ENCODE results near the gene SPINK1.
"Not testable (repeated sequence)": the region's sequence is repeated elsewhere in the genome, so short reads cannot be mapped to it uniquely, and the experiment has no call there.

The SPINK1 gene

GRCh38 chr5:147813696-147814095 lies 17.8 kb downstream of the SPINK1 start:
- Histone ChIP-seq H3K27me3 (replicated peaks in 2 of 5; ENCODE audit: control insufficient read depth in 4 of 5, insufficient read depth in 5 of 5, low read length in 4 of 5) (no peaks in the 10 kb centered on the region), H3K4me1 (ENCODE audit: control extremely low read depth in 1 of 4, control insufficient read depth in 4 of 4, insufficient read depth in 4 of 4, low read length in 3 of 4) (no peaks in the 10 kb centered on the region), H3K27ac (ENCODE audit: insufficient read depth in 1 of 2, low read depth in 1 of 2, low read length in 2 of 2, poor library complexity in 1 of 2, severe bottlenecking in 2 of 2) (no peak overlapping the region), H3K9me3 (ENCODE audit: control extremely low read depth in 1 of 5, control insufficient read depth in 4 of 5, insufficient read depth in 2 of 5, low read depth in 1 of 5, low read length in 4 of 5) (peaks cover 0 to 4% (median 0%) of the 10 kb centered on the region in 5 experiments), H3K4me3 (ENCODE audit: control insufficient read depth in 1 of 7, extremely low read depth in 1 of 7, insufficient read depth in 4 of 7, low read depth in 2 of 7, low read length in 6 of 7) (no peak overlapping the region), H3K36me3 (ENCODE audit: control insufficient read depth in 4 of 4, insufficient read depth in 4 of 4, low read length in 3 of 4) (no peaks in the 10 kb centered on the region)
- POLR2A ChIA-PET = no interaction called here
- DNase-seq = no peak
- WGBS (ENCODE audit: insufficient coverage) = 100% methylated on average over 1 of the region's 1 CpG
- CTCF ChIA-PET = no interaction called here

GRCh38 chr5:147809830-147810666 lies 21.4 kb downstream of the SPINK1 start:
- H3K4me1 ChIP-seq (ENCODE audit: control extremely low read depth in 1 of 4, control insufficient read depth in 4 of 4, insufficient read depth in 4 of 4, low read length in 3 of 4) = peaks cover 0 to 8% (median 5%) of the 10 kb centered on the region in 4 experiments
- DNase-seq = no peak
- H3K27me3 ChIP-seq (replicated peaks in 2 of 5; ENCODE audit: control insufficient read depth in 4 of 5, insufficient read depth in 5 of 5, low read length in 4 of 5) = no peaks in the 10 kb centered on the region
- no peak overlapping the region for H3K27ac ChIP-seq (ENCODE audit: insufficient read depth in 1 of 2, low read depth in 1 of 2, low read length in 2 of 2, poor library complexity in 1 of 2, severe bottlenecking in 2 of 2)
- H3K36me3 ChIP-seq (ENCODE audit: control insufficient read depth in 4 of 4, insufficient read depth in 4 of 4, low read length in 3 of 4) = no peaks in the 10 kb centered on the region
- ChIA-PET POLR2A (interaction anchor here (0.6 kb wide), 1 partner anchor 21 kb away, joined by 3 read pairs; no protein-coding TSS in a partner anchor), CTCF (interaction anchor here (2.3 kb wide), 1 partner anchor 13 kb away, joined by 9 read pairs; no protein-coding TSS in a partner anchor)
- H3K9me3 ChIP-seq (ENCODE audit: control extremely low read depth in 1 of 5, control insufficient read depth in 4 of 5, insufficient read depth in 2 of 5, low read depth in 1 of 5, low read length in 4 of 5) = no peaks in the 10 kb centered on the region
- H3K4me3 ChIP-seq (ENCODE audit: control insufficient read depth in 1 of 7, extremely low read depth in 1 of 7, insufficient read depth in 4 of 7, low read depth in 2 of 7, low read length in 6 of 7) = no peak overlapping the region
- 68% methylated on average over 4 of the region's 5 CpGs for WGBS (ENCODE audit: insufficient coverage)

GRCh38 chr5:147805030-147805454 lies 26.4 kb downstream of the SPINK1 start:
- Histone ChIP-seq H3K36me3 (ENCODE audit: control insufficient read depth in 4 of 4, insufficient read depth in 4 of 4, low read length in 3 of 4) (no peaks in the 10 kb centered on the region), H3K4me1 (ENCODE audit: control extremely low read depth in 1 of 4, control insufficient read depth in 4 of 4, insufficient read depth in 4 of 4, low read length in 3 of 4) (peaks cover 9 to 28% (median 21%) of the 10 kb centered on the region in 4 experiments), H3K27ac (ENCODE audit: insufficient read depth in 1 of 2, low read depth in 1 of 2, low read length in 2 of 2, poor library complexity in 1 of 2, severe bottlenecking in 2 of 2) (no peak overlapping the region), H3K27me3 (replicated peaks in 2 of 5; ENCODE audit: control insufficient read depth in 4 of 5, insufficient read depth in 5 of 5, low read length in 4 of 5) (no peaks in the 10 kb centered on the region), H3K4me3 (ENCODE audit: control insufficient read depth in 1 of 7, extremely low read depth in 1 of 7, insufficient read depth in 4 of 7, low read depth in 2 of 7, low read length in 6 of 7) (peak overlapping the region in 1 of 7 experiments; percentile 29), H3K9me3 (ENCODE audit: control extremely low read depth in 1 of 5, control insufficient read depth in 4 of 5, insufficient read depth in 2 of 5, low read depth in 1 of 5, low read length in 4 of 5) (no peaks in the 10 kb centered on the region)
- ChIA-PET POLR2A (interaction anchor here (0.6 to 0.7 kb wide), 2 partner anchors 16 to 1506 kb away, joined by 3 read pairs; no protein-coding TSS in a partner anchor), CTCF (interaction anchor here (0.9 to 1.9 kb wide), 2 partner anchors 18 to 23 kb away, joined by 7 to 11 read pairs; partner anchors contain the start of gene JAKMIP2)
- WGBS (ENCODE audit: insufficient coverage) = 0% methylated on average over 4 of the region's 6 CpGs
- DNase-seq = peak; percentile 82 to 96 (median 93)

DNA sequence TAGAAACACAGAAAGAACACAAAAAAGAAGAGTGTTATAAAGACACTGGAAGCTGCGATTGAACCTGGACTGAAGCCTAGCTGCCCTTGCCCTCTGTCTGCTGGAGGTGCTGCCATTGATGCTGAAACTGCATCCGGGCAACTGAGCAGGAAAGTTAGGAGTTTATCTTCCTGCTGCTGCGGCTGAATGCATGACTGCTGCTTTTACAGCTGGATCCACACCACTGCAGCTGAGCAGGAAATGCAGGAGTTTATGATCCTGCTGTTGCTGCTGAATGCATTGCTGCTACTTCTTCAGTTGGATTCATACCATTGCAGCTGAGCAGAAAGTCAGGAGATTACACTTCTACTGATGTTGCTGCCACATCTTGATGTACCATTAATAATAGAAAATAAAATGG lies 27.1 kb downstream of the SPINK1 start:
- Histone ChIP-seq H3K9me3 (ENCODE audit: control extremely low read depth in 1 of 5, control insufficient read depth in 4 of 5, insufficient read depth in 2 of 5, low read depth in 1 of 5, low read length in 4 of 5) (no peaks in the 10 kb centered on the region), H3K4me1 (ENCODE audit: control extremely low read depth in 1 of 4, control insufficient read depth in 4 of 4, insufficient read depth in 4 of 4, low read length in 3 of 4) (peaks cover 9 to 28% (median 21%) of the 10 kb centered on the region in 4 experiments), H3K36me3 (ENCODE audit: control insufficient read depth in 4 of 4, insufficient read depth in 4 of 4, low read length in 3 of 4) (no peaks in the 10 kb centered on the region), H3K4me3 (ENCODE audit: control insufficient read depth in 1 of 7, extremely low read depth in 1 of 7, insufficient read depth in 4 of 7, low read depth in 2 of 7, low read length in 6 of 7) (peak overlapping the region in 2 of 7 experiments; percentile 17 to 29), H3K27ac (ENCODE audit: insufficient read depth in 1 of 2, low read depth in 1 of 2, low read length in 2 of 2, poor library complexity in 1 of 2, severe bottlenecking in 2 of 2) (peak overlapping the region in 1 of 2 experiments; percentile 32), H3K27me3 (replicated peaks in 2 of 5; ENCODE audit: control insufficient read depth in 4 of 5, insufficient read depth in 5 of 5, low read length in 4 of 5) (no peaks in the 10 kb centered on the region)
- POLR2A ChIA-PET = interaction anchor here (0.7 kb wide), 1 partner anchor 22 kb away, joined by 3 read pairs; the partner anchor contains the start of gene JAKMIP2
- CTCF ChIA-PET = interaction anchor here (0.9 to 1.9 kb wide), 4 partner anchors 14 to 22 kb away, joined by 3 to 11 read pairs (median 6); partner anchors contain the start of gene JAKMIP2
- peak in 1 of 3 donors; percentile 36 for DNase-seq
- 89% methylated on average over 3 of the region's 3 CpGs for WGBS (ENCODE audit: insufficient coverage)

DNA sequence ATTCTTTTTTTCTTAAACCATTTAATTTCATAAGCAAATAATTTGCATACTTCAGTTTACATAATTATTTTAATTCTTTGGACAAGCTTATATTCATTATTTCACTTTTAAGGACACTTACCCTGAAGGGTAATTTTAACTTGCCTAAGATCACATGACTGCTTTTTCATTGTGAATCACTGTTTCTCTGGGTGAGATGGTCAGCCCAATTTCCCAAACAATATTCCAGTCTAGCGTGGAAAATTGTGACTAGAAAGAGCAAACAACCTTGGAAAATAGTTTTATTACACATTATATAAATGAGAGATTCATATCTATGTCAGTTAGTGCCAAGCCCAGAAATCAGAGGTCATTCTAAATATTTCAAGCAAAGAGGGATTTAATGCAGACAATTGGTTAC lies 27.5 kb downstream of the SPINK1 start:
- Histone ChIP-seq H3K36me3 (ENCODE audit: control insufficient read depth in 4 of 4, insufficient read depth in 4 of 4, low read length in 3 of 4) (no peaks in the 10 kb centered on the region), H3K4me3 (ENCODE audit: control insufficient read depth in 1 of 7, extremely low read depth in 1 of 7, insufficient read depth in 4 of 7, low read depth in 2 of 7, low read length in 6 of 7) (no peak overlapping the region), H3K27me3 (replicated peaks in 2 of 5; ENCODE audit: control insufficient read depth in 4 of 5, insufficient read depth in 5 of 5, low read length in 4 of 5) (no peaks in the 10 kb centered on the region), H3K4me1 (ENCODE audit: control extremely low read depth in 1 of 4, control insufficient read depth in 4 of 4, insufficient read depth in 4 of 4, low read length in 3 of 4) (peaks cover 9 to 28% (median 21%) of the 10 kb centered on the region in 4 experiments), H3K9me3 (ENCODE audit: control extremely low read depth in 1 of 5, control insufficient read depth in 4 of 5, insufficient read depth in 2 of 5, low read depth in 1 of 5, low read length in 4 of 5) (no peaks in the 10 kb centered on the region), H3K27ac (ENCODE audit: insufficient read depth in 1 of 2, low read depth in 1 of 2, low read length in 2 of 2, poor library complexity in 1 of 2, severe bottlenecking in 2 of 2) (no peak overlapping the region)
- DNase-seq = no peak
- POLR2A ChIA-PET = interaction anchor here (0.7 kb wide), 1 partner anchor 22 kb away, joined by 3 read pairs; the partner anchor contains the start of gene JAKMIP2
- CTCF ChIA-PET = interaction anchor here (1.4 to 1.9 kb wide), 3 partner anchors 14 to 22 kb away, joined by 3 to 11 read pairs (median 5); partner anchors contain the start of gene JAKMIP2
- no CpG with 5 or more reads among the region's 1 CpG for WGBS (ENCODE audit: insufficient coverage)

- H3K27me3 ChIP-seq (replicated peaks in 2 of 5; ENCODE audit: control insufficient read depth in 4 of 5, insufficient read depth in 5 of 5, low read length in 4 of 5); POLR2A ChIA-PET; H3K36me3 ChIP-seq (ENCODE audit: control insufficient read depth in 4 of 4, insufficient read depth in 4 of 4, low read length in 3 of 4); H3K9me3 ChIP-seq (ENCODE audit: control extremely low read depth in 1 of 5, control insufficient read depth in 4 of 5, insufficient read depth in 2 of 5, low read depth in 1 of 5, low read length in 4 of 5); H3K4me3 ChIP-seq (ENCODE audit: control insufficient read depth in 1 of 7, extremely low read depth in 1 of 7, insufficient read depth in 4 of 7, low read depth in 2 of 7, low read length in 6 of 7); H3K27ac ChIP-seq (ENCODE audit: insufficient read depth in 1 of 2, low read depth in 1 of 2, low read length in 2 of 2, poor library complexity in 1 of 2, severe bottlenecking in 2 of 2): not testable (repeated sequence)
- H3K4me1 ChIP-seq (ENCODE audit: control extremely low read depth in 1 of 4, control insufficient read depth in 4 of 4, insufficient read depth in 4 of 4, low read length in 3 of 4) = peaks cover 9 to 28% (median 21%) of the 10 kb centered on the region in 4 experiments
- DNase-seq = peak in 2 of 3 donors; percentile 36 to 57
- 50% methylated on average over 2 of the region's 3 CpGs for WGBS (ENCODE audit: insufficient coverage)
- CTCF ChIA-PET = interaction anchor here (1.4 to 1.6 kb wide), 2 partner anchors 14 to 15 kb away, joined by 3 to 5 read pairs; no protein-coding TSS in a partner anchor
These were observed 28.3 kb downstream of the SPINK1 start for GRCh38 chr5:147803161-147803560.
